BLaER1 treated with 17β-estradiol and CSF1 and Interleukin-3, amounts not matched to agents 10 nM and 100 nM (cell line): ENCODE measurements around the gene OTULIN.

ENCODE experiments used
- H3K27ac ChIP-seq, 11 experiments: shearing (Covaris generic); formaldehyde crosslinking; 2 replicates each; pipeline ENCODE4 v1.8.1; 2022
- H3K27me3 ChIP-seq, 11 experiments: shearing (Covaris generic); formaldehyde crosslinking; 2 replicates each; pipeline ENCODE4 v1.8.1; 2022
- H3K36me3 ChIP-seq, 11 experiments: shearing (Covaris generic); formaldehyde crosslinking; 2 replicates each; pipeline ENCODE4 v1.8.1; 2022
- H3K4me1 ChIP-seq, 10 experiments: shearing (Covaris generic); formaldehyde crosslinking; 2 replicates each; pipeline ENCODE4 v1.8.1; 2022
- H3K4me2 ChIP-seq, 11 experiments: shearing (Covaris generic); formaldehyde crosslinking; 2 replicates each; pipeline ENCODE4 v1.8.1; 2022
- H3K4me3 ChIP-seq, 10 experiments: shearing (Covaris generic); formaldehyde crosslinking; 2 replicates each; pipeline ENCODE4 v1.8.1; 2022
- H3K9ac ChIP-seq, 11 experiments: shearing (Covaris generic); formaldehyde crosslinking; 2 replicates each; pipeline ENCODE4 v1.8.1; 2022
- H3K9me3 ChIP-seq, 11 experiments: shearing (Covaris generic); formaldehyde crosslinking; replicated peaks in 1 of 11; 2 replicates each; pipeline ENCODE4 v1.8.1; 2022
- H4K20me1 ChIP-seq, 11 experiments: shearing (Covaris generic); formaldehyde crosslinking; 2 replicates each; pipeline ENCODE4 v1.8.1; 2022
- Cebpa-rat ChIP-seq, 11 experiments: shearing (Covaris generic); IDR thresholded peaks; 2 replicates each; pipeline ENCODE4 v1.8.1; 2022

OTULIN gene

GRCh38 chr5:14724633-14725032 is 60.1 kb downstream of the OTULIN start:
- Histone ChIP-seq H4K20me1 (peaks cover 0 to 39% (median 0%) of the 10 kb centered on the region in 11 experiments; a peak in 6 of 22 replicates), H3K27me3 (no peaks in the 10 kb centered on the region), H3K4me2 (peak overlapping the region; percentile 12 to 90 (median 54); a peak in 20 of 22 replicates), H3K4me1 (peaks cover 16 to 66% (median 36%) of the 10 kb centered on the region in 10 experiments), H3K9me3 (no peaks in the 10 kb centered on the region; a peak in 1 of 22 replicates), H3K27ac (peak overlapping the region in 3 of 11 experiments; percentile 1 to 45 (median 12); a peak in 3 of 22 replicates), H3K4me3 (no peak overlapping the region), H3K36me3 (peaks cover 5 to 37% (median 26%) of the 10 kb centered on the region in 11 experiments; a peak in 18 of 22 replicates), H3K9ac (no peak overlapping the region)
- TF ChIP-seq Cebpa-rat (IDR thresholded peaks at IDR 0.05) = no peak

DNA sequence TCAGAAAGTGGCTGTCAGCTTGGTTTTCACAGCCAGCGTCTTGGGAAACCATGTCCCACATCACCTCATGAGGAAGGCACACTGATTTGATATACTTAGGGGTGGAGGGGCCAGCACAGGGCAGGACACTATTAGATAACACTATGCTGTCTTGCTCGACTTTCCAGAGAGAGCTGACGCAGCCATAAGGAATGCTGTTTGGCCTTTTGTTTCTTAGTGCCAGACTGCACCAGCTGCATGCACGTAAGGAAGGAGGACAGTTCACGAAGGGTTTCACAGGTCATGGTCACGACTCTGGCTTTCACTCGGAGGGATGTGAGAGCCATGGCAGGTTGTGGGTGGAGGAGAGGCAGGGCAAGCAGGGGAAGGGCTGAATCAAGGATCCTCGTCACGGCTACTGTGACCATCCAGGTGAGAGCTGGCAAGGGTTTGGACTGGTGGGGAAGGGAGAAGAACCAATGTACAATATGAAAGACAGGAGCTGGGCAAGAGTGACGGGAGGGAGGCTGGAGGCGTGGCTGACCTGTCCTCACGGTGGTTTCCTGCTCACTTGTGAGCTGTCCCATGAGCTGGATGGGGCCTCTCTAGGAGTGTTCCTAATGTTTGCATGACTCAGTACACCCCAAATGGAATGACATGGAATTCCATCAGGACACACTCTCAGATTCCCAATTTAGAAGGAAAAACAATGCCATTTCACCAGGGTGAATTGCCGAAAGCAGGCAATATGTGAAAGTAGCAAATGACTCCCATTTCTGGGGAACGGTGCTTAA is 61.7 kb downstream of the OTULIN start:
- H3K9ac ChIP-seq = no peak overlapping the region
- H3K4me3 ChIP-seq = no peak overlapping the region
- peaks cover under 1 to 42% (median 18%) of the 10 kb centered on the region in 11 experiments; a peak in 18 of 22 replicates for H3K36me3 ChIP-seq
- H3K27me3 ChIP-seq = no peaks in the 10 kb centered on the region; a peak in 1 of 22 replicates
- H3K4me2 ChIP-seq = peak overlapping the region in 2 of 11 experiments; percentile 77 to 90; a peak in 2 of 22 replicates
- TF ChIP-seq Cebpa-rat (IDR thresholded peaks at IDR 0.05) = no peak
- H4K20me1 ChIP-seq = peaks cover 0 to 47% (median 6%) of the 10 kb centered on the region in 11 experiments; a peak in 7 of 22 replicates
- peaks cover 32 to 74% (median 50%) of the 10 kb centered on the region in 10 experiments for H3K4me1 ChIP-seq
- H3K9me3 ChIP-seq = no peaks in the 10 kb centered on the region
- H3K27ac ChIP-seq = no peak overlapping the region

DNA sequence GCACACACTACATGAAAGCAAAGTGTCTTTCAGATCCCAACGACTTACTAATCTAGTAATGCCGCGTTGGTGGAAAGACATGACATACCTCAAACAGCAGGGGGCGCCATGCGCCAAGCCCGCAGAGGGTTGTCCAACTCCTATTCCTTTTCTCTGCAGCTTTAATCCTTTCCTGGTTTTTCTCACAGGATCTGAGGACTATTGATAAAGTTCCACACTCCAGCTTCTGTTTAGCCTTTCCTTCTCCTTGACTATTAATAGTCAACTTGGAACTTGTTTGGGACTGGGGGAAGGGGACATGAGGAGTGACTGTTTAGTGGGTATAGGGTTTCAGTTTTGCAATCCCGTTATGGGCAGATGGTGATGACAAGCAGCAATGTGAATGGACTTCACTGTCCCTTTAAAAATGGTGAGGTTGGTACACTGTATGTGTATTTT is 62.9 kb downstream of the OTULIN start:
- TF ChIP-seq Cebpa-rat (IDR thresholded peaks at IDR 0.05) = no peak
- Histone ChIP-seq H3K27me3 (no peaks in the 10 kb centered on the region; a peak in 2 of 22 replicates), H3K36me3 (peaks cover 0 to 44% (median 21%) of the 10 kb centered on the region in 11 experiments; a peak in 16 of 22 replicates), H4K20me1 (peaks cover 0 to 56% (median 6%) of the 10 kb centered on the region in 11 experiments; a peak in 7 of 22 replicates), H3K4me3 (no peak overlapping the region), H3K9ac (no peak overlapping the region), H3K4me2 (peak overlapping the region in 2 of 11 experiments; percentile 6 to 7; a peak in 2 of 22 replicates), H3K4me1 (peaks cover 44 to 75% (median 50%) of the 10 kb centered on the region in 10 experiments), H3K9me3 (no peaks in the 10 kb centered on the region), H3K27ac (no peak overlapping the region)

DNA sequence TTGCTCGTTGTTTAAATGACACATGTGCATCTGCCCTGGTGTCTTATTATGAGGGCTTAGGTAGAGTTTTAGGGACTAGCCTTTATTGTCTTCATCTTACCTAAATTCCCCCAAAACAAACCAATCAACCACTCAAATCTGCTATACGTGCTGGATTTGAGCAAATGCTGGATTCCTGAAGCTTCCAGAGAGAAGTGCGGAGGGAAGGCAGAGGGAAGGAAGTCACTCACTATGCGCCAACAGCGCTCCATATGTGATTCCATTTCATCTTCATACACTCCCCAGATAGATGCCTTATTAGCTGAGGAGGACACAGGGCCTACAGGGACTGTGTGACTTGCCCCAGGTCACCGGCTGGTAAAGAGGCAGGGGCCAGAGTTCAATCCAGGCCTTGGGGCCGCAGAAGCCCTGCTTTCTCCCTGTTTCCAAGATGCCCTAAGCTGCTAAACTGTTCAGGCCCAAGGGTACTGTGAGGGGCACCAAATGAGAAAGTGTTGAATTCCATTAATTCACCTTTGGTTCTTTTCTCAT is 63.5 kb downstream of the OTULIN start:
- Histone ChIP-seq H3K9ac (no peak overlapping the region), H3K9me3 (no peaks in the 10 kb centered on the region), H3K4me3 (no peak overlapping the region), H3K36me3 (peaks cover 0 to 49% (median 18%) of the 10 kb centered on the region in 11 experiments; a peak in 16 of 22 replicates), H3K4me1 (peaks cover 40 to 71% (median 53%) of the 10 kb centered on the region in 10 experiments), H3K27ac (no peak overlapping the region), H4K20me1 (peaks cover 0 to 57% (median 6%) of the 10 kb centered on the region in 11 experiments; a peak in 7 of 22 replicates), H3K4me2 (peak overlapping the region in 2 of 11 experiments; percentile 6 to 7; a peak in 2 of 22 replicates), H3K27me3 (no peaks in the 10 kb centered on the region; a peak in 2 of 22 replicates)
- no peak for TF ChIP-seq Cebpa-rat (IDR thresholded peaks at IDR 0.05)

DNA sequence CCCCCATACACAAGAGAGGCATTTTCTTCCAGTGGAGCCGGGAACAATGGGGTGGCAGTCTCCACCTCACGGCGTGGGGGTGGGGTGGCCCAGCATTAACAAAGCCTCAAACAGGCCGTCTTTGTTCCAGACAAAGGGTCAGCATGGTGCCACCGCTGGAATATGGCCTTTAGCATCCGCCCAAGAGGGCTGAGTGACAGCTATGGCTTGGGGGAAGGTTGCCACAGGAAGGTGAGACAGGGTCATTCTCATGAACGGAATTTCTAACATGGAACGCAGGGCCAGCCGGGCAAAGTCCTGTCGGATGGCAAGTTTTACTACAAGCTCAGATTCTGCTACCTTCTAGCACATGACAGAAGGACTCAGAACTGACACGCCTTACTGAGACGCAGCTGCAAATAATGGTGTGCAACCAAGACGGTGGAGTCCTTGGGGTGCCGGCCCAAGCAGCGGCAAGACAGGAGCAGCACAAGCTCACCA is 64.0 kb downstream of the OTULIN start:
- Histone ChIP-seq H3K27me3 (no peaks in the 10 kb centered on the region; a peak in 2 of 22 replicates), H3K9ac (no peak overlapping the region), H3K27ac (no peak overlapping the region), H3K4me3 (no peak overlapping the region), H3K4me1 (peaks cover 35 to 71% (median 58%) of the 10 kb centered on the region in 10 experiments), H3K9me3 (no peaks in the 10 kb centered on the region), H3K4me2 (no peak overlapping the region), H3K36me3 (peaks cover 0 to 54% (median 21%) of the 10 kb centered on the region in 11 experiments; a peak in 16 of 22 replicates), H4K20me1 (peaks cover 0 to 58% (median 6%) of the 10 kb centered on the region in 11 experiments; a peak in 7 of 22 replicates)
- no peak for TF ChIP-seq Cebpa-rat (IDR thresholded peaks at IDR 0.05)

- TF ChIP-seq Cebpa-rat (IDR thresholded peaks at IDR 0.05) = no peak
- H3K4me1 ChIP-seq = peaks cover 22 to 67% (median 60%) of the 10 kb centered on the region in 10 experiments
- no peak overlapping the region for H3K9ac ChIP-seq
- H4K20me1 ChIP-seq = peaks cover 0 to 54% (median 5%) of the 10 kb centered on the region in 11 experiments; a peak in 7 of 22 replicates
- no peaks in the 10 kb centered on the region for H3K9me3 ChIP-seq
- no peak overlapping the region for H3K4me3 ChIP-seq
- no peaks in the 10 kb centered on the region; a peak in 2 of 22 replicates for H3K27me3 ChIP-seq
- peaks cover 4 to 63% (median 33%) of the 10 kb centered on the region in 11 experiments; a peak in 17 of 22 replicates for H3K36me3 ChIP-seq
- H3K4me2 ChIP-seq = peak overlapping the region in 3 of 11 experiments; percentile 83 to 89 (median 87); a peak in 6 of 22 replicates
- no peak overlapping the region for H3K27ac ChIP-seq
These were observed 65.2 kb downstream of the OTULIN start for GRCh38 chr5:14729448-14730385.

DNA sequence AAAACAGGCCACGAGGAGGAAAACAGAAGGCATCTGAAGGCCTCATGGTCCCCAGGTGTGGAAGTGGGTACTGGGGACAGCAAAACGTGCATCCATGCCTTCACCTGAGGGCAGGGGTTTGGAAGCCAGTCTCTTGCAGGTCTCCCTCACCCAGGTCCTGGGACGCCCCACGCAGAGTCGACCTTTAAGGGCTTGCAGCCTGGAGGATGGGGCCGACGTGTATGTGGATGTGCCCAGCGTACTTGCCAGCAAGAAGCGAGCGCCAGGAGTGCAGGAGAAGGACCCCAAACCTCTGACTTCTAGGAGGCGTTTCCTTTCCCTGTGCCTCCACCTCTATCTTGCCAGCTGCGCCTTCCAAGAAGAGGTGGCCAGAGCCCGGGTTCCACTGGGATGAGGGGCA is 65.9 kb downstream of the OTULIN start:
- H4K20me1 ChIP-seq = peaks cover 0 to 48% (median 0%) of the 10 kb centered on the region in 11 experiments; a peak in 6 of 22 replicates
- H3K9ac ChIP-seq = no peak overlapping the region
- H3K27ac ChIP-seq = peak overlapping the region in 2 of 11 experiments; percentile 27 to 29; a peak in 1 of 22 replicates
- no peak overlapping the region for H3K4me3 ChIP-seq
- peak overlapping the region in 9 of 11 experiments; percentile 30 to 89 (median 66); a peak in 14 of 22 replicates for H3K4me2 ChIP-seq
- no peak for TF ChIP-seq Cebpa-rat (IDR thresholded peaks at IDR 0.05)
- no peaks in the 10 kb centered on the region; a peak in 2 of 22 replicates for H3K27me3 ChIP-seq
- H3K9me3 ChIP-seq = no peaks in the 10 kb centered on the region
- H3K4me1 ChIP-seq = peaks cover 15 to 60% (median 58%) of the 10 kb centered on the region in 10 experiments
- peaks cover 4 to 60% (median 31%) of the 10 kb centered on the region in 11 experiments; a peak in 16 of 22 replicates for H3K36me3 ChIP-seq
